Activated CD8-positive, alpha-beta memory T cell treated with anti-CD3 and anti-CD28 coated beads, Interleukin-2, amount 10 ng/mL, durations not matched to agents 7 days and 5 days (primary cell): ENCODE data around the gene UBE3C. TPM values are rescaled to one million over a fixed set of nuclear protein-coding genes. Genes with fewer than 3 reads are reported as not detected.
"Not testable (repeated sequence)": the region's sequence is repeated elsewhere in the genome, so short reads cannot be mapped to it uniquely, and the experiment has no call there.

Experiments
- ATAC-seq: fragments of 150-1000 bp; cut with Tn5 transposase; one replicate; pipeline ENCODE4 v1.10.0; 2021; ENCODE audit warnings: moderate library complexity
- CTCF ChIA-PET: fragments of 350-600 bp; sonication (Branson Sonifier 250); formaldehyde crosslinking; loops from one replicate; lab custom pipeline; 2021; ENCODE audit warnings: antibody characterized with exemption; lab: Charles Lee
- DNase-seq: peaks from one replicate; pipeline ENCODE4 v3.0.0-alpha.2; 2020
- H3K27ac Mint-ChIP-seq: one replicate; pipeline ENCODE4 v1.8.0; 2021; ENCODE audit warnings: mild to moderate bottlenecking, mixed read lengths
- H3K27me3 Mint-ChIP-seq: one replicate; pipeline ENCODE4 v1.8.0; 2021; ENCODE audit warnings: mixed read lengths
- H3K36me3 Mint-ChIP-seq: one replicate; pipeline ENCODE4 v1.8.0; 2021; ENCODE audit warnings: mild to moderate bottlenecking, mixed read lengths
- H3K4me1 Mint-ChIP-seq: one replicate; pipeline ENCODE4 v1.8.0; 2021; ENCODE audit warnings: mixed read lengths
- H3K4me3 Mint-ChIP-seq: one replicate; pipeline ENCODE4 v1.8.0; 2021; ENCODE audit warnings: mild to moderate bottlenecking, moderate library complexity, mixed read lengths
- H3K9me3 Mint-ChIP-seq: one replicate; pipeline ENCODE4 v1.8.0; 2022; ENCODE audit warnings: low read depth, mixed read lengths
- total RNA-seq, 2 experiments: library from RNA; stranded (reverse); gene quantifications; one replicate each; pipeline ENCODE4 v1.2.3, GENCODE V29; 2021

The UBE3C gene
- total RNA-seq, 2 experiments from 2014 or later: 54.8 to 62.1 TPM

GRCh38 chr7:157121184-157121715 is 17.5 kb upstream of the UBE3C start:
- H3K27me3 Mint-ChIP-seq: no peaks in the 10 kb centered on the region
- ATAC-seq: no peak
- no peak overlapping the region for H3K27ac Mint-ChIP-seq
- H3K4me1 Mint-ChIP-seq: no peaks in the 10 kb centered on the region
- H3K36me3 Mint-ChIP-seq: no peaks in the 10 kb centered on the region
- H3K9me3 Mint-ChIP-seq: no peaks in the 10 kb centered on the region
- CTCF ChIA-PET: no interaction called here
- peak; percentile 37 for DNase-seq
- no peak overlapping the region for H3K4me3 Mint-ChIP-seq

DNA sequence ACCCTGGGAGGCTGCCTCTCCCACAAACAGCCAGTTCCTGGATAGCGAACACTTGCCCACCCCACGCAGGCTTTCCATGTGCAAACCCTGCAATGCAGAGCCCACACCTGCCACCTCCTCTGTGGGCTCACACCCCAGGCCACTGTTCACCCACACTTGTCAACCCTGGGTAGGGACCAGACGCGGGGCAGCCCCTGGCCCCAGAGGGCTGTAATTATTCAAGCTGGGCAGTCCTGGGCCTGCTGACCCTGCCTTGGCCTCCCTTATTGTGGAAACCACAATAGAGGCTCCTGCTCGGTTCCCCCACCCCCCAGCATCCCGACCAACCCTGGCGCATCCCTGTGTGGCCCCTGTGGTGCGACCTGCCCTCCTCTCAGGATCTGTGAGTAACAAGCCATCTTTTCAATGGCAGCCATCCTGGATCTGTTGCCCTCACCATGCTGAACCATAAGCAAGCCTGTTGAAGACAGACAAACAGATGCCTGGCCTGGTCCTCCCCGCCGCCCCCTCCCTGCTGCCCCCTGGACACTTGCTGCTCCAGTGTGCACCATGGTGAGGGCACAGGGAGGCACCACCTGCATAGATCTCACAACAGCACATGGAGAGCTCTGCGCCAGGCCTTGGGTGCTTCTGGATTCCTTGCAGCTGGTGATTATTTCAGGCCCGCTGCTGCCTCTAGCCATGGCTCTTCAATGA is 15.8 kb upstream of the UBE3C start:
- ATAC-seq: no peak
- DNase-seq: peak; percentile 9
- CTCF ChIA-PET: no interaction called here
- H3K27me3 Mint-ChIP-seq: no peaks in the 10 kb centered on the region
- H3K4me3 Mint-ChIP-seq: no peak overlapping the region
- no peaks in the 10 kb centered on the region for H3K36me3 Mint-ChIP-seq
- H3K9me3 Mint-ChIP-seq: no peaks in the 10 kb centered on the region
- no peak overlapping the region for H3K27ac Mint-ChIP-seq
- H3K4me1 Mint-ChIP-seq: no peaks in the 10 kb centered on the region

- Mint-ChIP-seq H3K4me1 (no peaks in the 10 kb centered on the region), H3K27me3 (peaks cover 4% of the 10 kb centered on the region), H3K27ac (no peak overlapping the region), H3K4me3 (no peak overlapping the region), H3K36me3 (no peaks in the 10 kb centered on the region), H3K9me3 (no peaks in the 10 kb centered on the region)
- DNase-seq (no peak), ATAC-seq (no peak)
- CTCF ChIA-PET: no interaction called here
These were observed 14.0 kb upstream of the UBE3C start for GRCh38 chr7:157124690-157125089.

DNA sequence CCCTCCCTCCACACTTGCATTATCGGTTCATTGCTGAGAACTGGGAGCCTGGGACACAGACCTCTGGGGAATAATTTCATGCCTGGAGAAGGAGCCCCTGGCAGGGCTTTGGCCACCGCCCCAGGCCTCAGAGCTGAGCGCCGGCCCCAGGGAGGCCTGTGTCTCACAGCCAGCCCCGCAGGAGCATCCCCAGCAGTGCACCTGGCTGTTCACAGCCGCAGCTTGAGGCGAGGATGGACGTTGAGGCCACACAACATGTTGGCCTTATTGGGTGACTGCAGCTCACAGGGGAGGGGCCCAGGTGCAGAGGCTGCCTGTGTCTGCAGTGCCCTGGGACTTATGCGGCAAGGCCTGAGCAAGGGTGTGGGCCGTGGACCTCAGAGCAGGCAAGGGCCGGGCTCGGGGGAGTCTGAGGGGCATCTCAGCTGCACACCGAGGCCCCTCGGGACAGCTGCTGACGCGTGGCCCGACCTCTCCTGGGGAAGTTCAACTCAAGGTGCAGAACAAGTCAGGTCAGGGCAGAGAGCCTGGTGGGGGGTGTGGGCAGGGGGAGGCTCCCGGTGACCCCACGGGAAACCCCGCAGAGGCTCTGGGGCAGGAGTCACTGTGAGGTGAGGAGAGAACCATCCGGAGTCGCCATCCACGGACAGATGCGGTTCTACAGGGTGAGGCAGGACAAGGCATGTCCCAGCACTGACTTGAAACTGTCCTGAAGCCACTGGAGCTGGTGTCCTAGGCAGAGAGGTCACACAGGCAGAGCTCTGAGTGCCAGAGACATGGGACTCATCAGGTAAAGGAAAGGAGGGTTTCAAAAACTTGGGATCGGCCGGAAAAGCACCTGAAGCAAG is 13.1 kb upstream of the UBE3C start:
- CTCF ChIA-PET: no interaction called here
- peaks cover 8% of the 10 kb centered on the region for H3K27me3 Mint-ChIP-seq
- H3K4me1 Mint-ChIP-seq: no peaks in the 10 kb centered on the region
- peak; percentile 37 for DNase-seq
- H3K36me3 Mint-ChIP-seq: no peaks in the 10 kb centered on the region
- no peak overlapping the region for H3K4me3 Mint-ChIP-seq
- H3K9me3 Mint-ChIP-seq: no peaks in the 10 kb centered on the region
- H3K27ac Mint-ChIP-seq: no peak overlapping the region
- ATAC-seq: no peak

- Mint-ChIP-seq H3K27me3 (peaks cover 13% of the 10 kb centered on the region), H3K36me3 (no peaks in the 10 kb centered on the region), H3K27ac (no peak overlapping the region), H3K4me3 (no peak overlapping the region), H3K4me1 (no peaks in the 10 kb centered on the region), H3K9me3 (no peaks in the 10 kb centered on the region)
- DNase-seq (peak; percentile 15), ATAC-seq (no peak)
- CTCF ChIA-PET: no interaction called here
These were observed 11.8 kb upstream of the UBE3C start for GRCh38 chr7:157126921-157127320.

DNA sequence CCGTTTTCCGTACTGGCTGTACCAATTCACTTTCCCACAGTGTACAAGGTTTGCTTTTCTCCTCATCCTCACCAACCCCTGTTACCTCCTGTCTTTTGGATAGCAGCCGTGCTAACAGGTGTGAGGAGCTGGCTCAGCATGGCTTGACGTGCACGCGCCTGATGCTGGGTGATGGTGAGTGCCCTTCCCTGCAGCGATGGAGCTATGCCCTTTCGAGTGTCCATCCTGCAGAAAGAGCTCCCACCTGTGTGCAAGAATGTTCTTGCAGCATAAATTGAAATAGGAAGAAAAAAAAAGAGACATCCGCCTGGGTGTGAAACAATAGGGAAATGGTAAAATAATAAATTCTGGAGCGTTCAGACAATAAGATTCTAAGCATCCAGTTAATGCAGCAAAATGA is 9.5 kb upstream of the UBE3C start:
- no peaks in the 10 kb centered on the region for H3K4me1 Mint-ChIP-seq
- H3K27me3 Mint-ChIP-seq: peaks cover 17% of the 10 kb centered on the region
- DNase-seq (no peak), ATAC-seq (no peak)
- H3K4me3 Mint-ChIP-seq: no peak overlapping the region
- CTCF ChIA-PET: no interaction called here
- H3K27ac Mint-ChIP-seq: no peak overlapping the region
- no peaks in the 10 kb centered on the region for H3K36me3 Mint-ChIP-seq
- H3K9me3 Mint-ChIP-seq: no peaks in the 10 kb centered on the region

- ATAC-seq: no peak
- H3K4me1 Mint-ChIP-seq: no peaks in the 10 kb centered on the region
- DNase-seq: no peak
- no peak overlapping the region for H3K4me3 Mint-ChIP-seq
- H3K36me3 Mint-ChIP-seq: no peaks in the 10 kb centered on the region
- peaks cover 17% of the 10 kb centered on the region for H3K27me3 Mint-ChIP-seq
- H3K9me3 Mint-ChIP-seq: no peaks in the 10 kb centered on the region
- H3K27ac Mint-ChIP-seq: no peak overlapping the region
- CTCF ChIA-PET: interaction anchor here (0.7 kb wide), 1 partner anchor 883 kb away, joined by 4 read pairs; no protein-coding TSS in a partner anchor
These were observed 8.7 kb upstream of the UBE3C start for GRCh38 chr7:157129907-157130460.

GRCh38 chr7:157130849-157131248 is 7.9 kb upstream of the UBE3C start:
- H3K9me3 Mint-ChIP-seq, DNase-seq, H3K27ac Mint-ChIP-seq, H3K36me3 Mint-ChIP-seq, H3K4me3 Mint-ChIP-seq, ATAC-seq, H3K4me1 Mint-ChIP-seq, CTCF ChIA-PET: not testable (repeated sequence)
- peaks cover 17% of the 10 kb centered on the region for H3K27me3 Mint-ChIP-seq

GRCh38 chr7:157132796-157133195 is 5.9 kb upstream of the UBE3C start:
- Mint-ChIP-seq H3K4me3 (no peak overlapping the region), H3K4me1 (peaks cover 7% of the 10 kb centered on the region)
- no peak for ATAC-seq

GRCh38 chr7:157133304-157133703 is 5.4 kb upstream of the UBE3C start:
- ATAC-seq (no peak), DNase-seq (no peak)
- H3K4me3 Mint-ChIP-seq: no peak overlapping the region
- H3K4me1 Mint-ChIP-seq: peaks cover 10% of the 10 kb centered on the region
- no peak overlapping the region for H3K27ac Mint-ChIP-seq
- H3K9me3 Mint-ChIP-seq: no peaks in the 10 kb centered on the region
- peaks cover 17% of the 10 kb centered on the region for H3K27me3 Mint-ChIP-seq
- CTCF ChIA-PET: no interaction called here
- no peaks in the 10 kb centered on the region for H3K36me3 Mint-ChIP-seq

More at GRCh38 chr7:157132796-157133195, 5.9 kb upstream of the UBE3C start:
- CTCF ChIA-PET: no interaction called here
- Mint-ChIP-seq H3K27ac (no peak overlapping the region), H3K27me3 (peaks cover 17% of the 10 kb centered on the region), H3K9me3 (no peaks in the 10 kb centered on the region), H3K36me3 (no peaks in the 10 kb centered on the region)
- no peak for DNase-seq

GRCh38 chr7:157136372-157136771 is 2.4 kb upstream of the UBE3C start:
- no peaks in the 10 kb centered on the region for H3K9me3 Mint-ChIP-seq
- no peak overlapping the region for H3K4me3 Mint-ChIP-seq
- ATAC-seq (no peak), DNase-seq (no peak)
- CTCF ChIA-PET: no interaction called here
- H3K36me3 Mint-ChIP-seq: peaks cover 6% of the 10 kb centered on the region
- peak overlapping the region; percentile 10 for H3K27ac Mint-ChIP-seq
- peaks cover 24% of the 10 kb centered on the region for H3K4me1 Mint-ChIP-seq
- H3K27me3 Mint-ChIP-seq: peaks cover 6% of the 10 kb centered on the region

- peaks cover 18% of the 10 kb centered on the region for H3K36me3 Mint-ChIP-seq
- ATAC-seq (no peak), DNase-seq (no peak)
- CTCF ChIA-PET: interaction anchor here (0.7 kb wide), 1 partner anchor 250 kb away, joined by 3 read pairs; no protein-coding TSS in a partner anchor
- peak overlapping the region; percentile 98 for H3K27ac Mint-ChIP-seq
- peaks cover 35% of the 10 kb centered on the region for H3K4me1 Mint-ChIP-seq
- H3K9me3 Mint-ChIP-seq: no peaks in the 10 kb centered on the region
- peak overlapping the region; percentile 76 for H3K4me3 Mint-ChIP-seq
- no peaks in the 10 kb centered on the region for H3K27me3 Mint-ChIP-seq
These were observed 664 bp upstream of the UBE3C start for GRCh38 chr7:157138101-157138423.

DNA sequence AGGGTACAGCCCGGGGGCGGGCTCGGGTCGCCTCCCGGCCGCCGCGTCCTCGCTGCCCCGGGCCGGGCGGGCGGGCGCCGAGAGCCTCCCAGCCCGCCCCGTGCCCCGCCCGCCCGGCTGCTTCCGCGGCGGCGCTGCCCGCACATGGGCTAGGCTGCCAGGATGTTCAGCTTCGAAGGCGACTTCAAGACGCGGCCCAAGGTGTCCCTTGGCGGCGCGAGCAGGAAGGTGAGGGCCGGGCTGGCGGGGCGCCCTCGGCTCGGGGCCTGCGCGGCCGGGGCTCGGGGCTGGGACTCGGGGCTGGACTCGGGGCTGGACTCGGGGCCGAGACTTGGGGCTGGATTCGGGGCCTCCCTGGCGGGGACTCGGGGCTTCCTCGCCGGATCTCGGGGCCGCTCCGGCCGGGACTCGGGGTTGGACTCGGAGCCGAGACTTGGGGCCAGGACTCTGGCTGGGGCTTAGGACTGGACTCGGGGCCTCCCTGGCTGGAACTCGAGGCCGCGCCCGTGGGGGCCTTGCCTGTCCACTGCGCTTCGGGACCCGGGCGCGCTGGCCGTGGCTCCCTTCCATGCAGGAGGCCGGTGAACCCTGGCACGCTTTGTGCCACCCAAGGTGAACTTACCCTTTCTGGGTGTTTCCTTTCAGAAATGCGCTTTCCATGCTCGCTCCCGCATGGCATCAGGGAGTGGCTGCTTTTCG is 534 bp downstream of the UBE3C start:
- DNase-seq: peak; percentile 78
- H3K36me3 Mint-ChIP-seq: peaks cover 29% of the 10 kb centered on the region
- H3K9me3 Mint-ChIP-seq: no peaks in the 10 kb centered on the region
- peak; percentile 76 for ATAC-seq
- no peaks in the 10 kb centered on the region for H3K27me3 Mint-ChIP-seq
- CTCF ChIA-PET: no interaction called here
- peak overlapping the region; percentile 68 for H3K27ac Mint-ChIP-seq
- H3K4me1 Mint-ChIP-seq: peaks cover 44% of the 10 kb centered on the region
- peak overlapping the region; percentile 76 for H3K4me3 Mint-ChIP-seq
